ENCODE data around the gene SLC25A51. TPM values are rescaled to one million over a fixed set of nuclear protein-coding genes. Genes with fewer than 3 reads are reported as not detected.

The SLC25A51 gene
- total RNA-seq, 4 donors from 2014 or later, result 27.5 to 43.9 (median 35.8) TPM

- Histone ChIP-seq H3K36me3 (peaks cover 0 to 26% of the 10 kb centered on the region in 2 donors), H3K4me3 (no peak overlapping the region), H3K27ac (peak overlapping the region in 3 of 4 donors; percentile 72 to 76 (median 76)), H3K4me1 (peaks cover 0 to 37% (median 9%) of the 10 kb centered on the region in 3 donors), H3K9me3 (no peaks in the 10 kb centered on the region), H3K27me3 (no peaks in the 10 kb centered on the region)
- TF ChIP-seq POLR2A (IDR thresholded peaks at IDR 0.05), result no peak
- TF ChIP-seq, protein P1, sequence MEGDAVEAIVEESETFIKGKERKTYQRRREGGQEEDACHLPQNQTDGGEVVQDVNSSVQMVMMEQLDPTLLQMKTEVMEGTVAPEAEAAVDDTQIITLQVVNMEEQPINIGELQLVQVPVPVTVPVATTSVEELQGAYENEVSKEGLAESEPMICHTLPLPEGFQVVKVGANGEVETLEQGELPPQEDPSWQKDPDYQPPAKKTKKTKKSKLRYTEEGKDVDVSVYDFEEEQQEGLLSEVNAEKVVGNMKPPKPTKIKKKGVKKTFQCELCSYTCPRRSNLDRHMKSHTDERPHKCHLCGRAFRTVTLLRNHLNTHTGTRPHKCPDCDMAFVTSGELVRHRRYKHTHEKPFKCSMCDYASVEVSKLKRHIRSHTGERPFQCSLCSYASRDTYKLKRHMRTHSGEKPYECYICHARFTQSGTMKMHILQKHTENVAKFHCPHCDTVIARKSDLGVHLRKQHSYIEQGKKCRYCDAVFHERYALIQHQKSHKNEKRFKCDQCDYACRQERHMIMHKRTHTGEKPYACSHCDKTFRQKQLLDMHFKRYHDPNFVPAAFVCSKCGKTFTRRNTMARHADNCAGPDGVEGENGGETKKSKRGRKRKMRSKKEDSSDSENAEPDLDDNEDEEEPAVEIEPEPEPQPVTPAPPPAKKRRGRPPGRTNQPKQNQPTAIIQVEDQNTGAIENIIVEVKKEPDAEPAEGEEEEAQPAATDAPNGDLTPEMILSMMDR (IDR thresholded peaks at IDR 0.05), result no peak
- no peak for TF ChIP-seq EP300 (IDR thresholded peaks at IDR 0.05)
- TF ChIP-seq POLR2AphosphoS5 (IDR thresholded peaks at IDR 0.05), result no peak
- no peak for ATAC-seq
- WGBS, 2 donors (ENCODE audit: low coverage in 1 of 2), result 51 to 60% methylated on average over 1 to 3 of the region's 8 CpGs
These were observed 13.4 kb upstream of the SLC25A51 start for GRCh38 chr9:37917313-37917731.

DNA sequence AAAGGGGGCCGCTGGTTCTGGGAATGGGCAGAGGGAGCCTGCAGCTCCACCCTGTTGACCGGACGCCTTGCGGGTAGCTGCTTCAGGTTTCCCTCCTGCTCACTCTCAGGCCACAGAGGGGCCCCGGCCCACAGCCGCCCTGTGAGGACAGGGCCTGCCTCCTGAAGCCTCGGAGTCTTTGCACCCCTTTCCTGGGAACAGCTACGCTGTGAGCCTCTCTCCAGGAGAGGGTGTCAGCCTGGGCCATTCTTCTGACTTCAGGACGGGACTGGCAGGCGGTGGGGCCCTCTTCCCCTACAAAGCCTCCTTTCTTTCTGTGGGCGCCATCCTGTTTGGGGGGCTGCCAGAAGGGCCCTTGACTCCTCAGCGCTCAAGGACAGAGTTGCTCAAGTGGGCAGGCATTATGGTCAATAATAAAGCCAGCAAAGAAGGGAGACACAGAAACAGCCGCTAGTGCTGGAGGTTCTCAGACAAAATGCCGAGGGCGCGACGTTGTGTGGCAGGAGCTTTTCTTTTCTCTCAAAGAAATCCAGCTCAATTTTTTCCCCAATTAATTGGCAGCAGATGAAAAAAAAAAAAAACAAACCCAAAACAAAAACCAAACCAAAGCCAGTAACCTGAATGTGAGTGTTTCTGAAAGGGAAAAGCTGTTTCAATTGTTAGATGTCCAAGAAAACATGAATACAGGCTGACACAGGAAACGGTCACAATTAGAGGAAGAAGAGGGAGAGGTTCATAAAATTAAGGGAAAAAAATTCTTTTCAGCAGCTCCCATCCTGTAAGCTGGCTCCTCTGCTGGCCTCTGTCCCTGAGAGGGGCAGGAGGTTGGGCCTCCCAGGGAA, 12.8 kb upstream of the SLC25A51 start:
- no peak for TF ChIP-seq POLR2AphosphoS5 (IDR thresholded peaks at IDR 0.05)
- no peak for TF ChIP-seq EP300 (IDR thresholded peaks at IDR 0.05)
- Histone ChIP-seq H3K27ac (peak overlapping the region in 3 of 4 donors; percentile 72 to 76 (median 76)), H3K4me1 (peaks cover 0 to 37% (median 9%) of the 10 kb centered on the region in 3 donors), H3K9me3 (no peaks in the 10 kb centered on the region), H3K36me3 (peaks cover 0 to 26% of the 10 kb centered on the region in 2 donors), H3K27me3 (no peaks in the 10 kb centered on the region), H3K4me3 (no peak overlapping the region)
- WGBS, 2 donors (ENCODE audit: low coverage in 1 of 2), result 42 to 68% methylated on average over 4 of the region's 18 CpGs
- ATAC-seq, result peak; percentile 6

- peaks cover 0 to 26% of the 10 kb centered on the region in 2 donors for H3K36me3 ChIP-seq
- no peak overlapping the region for H3K4me3 ChIP-seq
- H3K4me1 ChIP-seq, result peaks cover 0 to 37% (median 9%) of the 10 kb centered on the region in 3 donors
- H3K27me3 ChIP-seq, result no peaks in the 10 kb centered on the region
- no peaks in the 10 kb centered on the region for H3K9me3 ChIP-seq
- ATAC-seq, result no peak
- 69 to 75% methylated on average over 4 to 7 of the region's 14 CpGs for WGBS, 2 donors (ENCODE audit: low coverage in 1 of 2)
- TF ChIP-seq, protein P1 (IDR thresholded peaks at IDR 0.05), result no peak
- TF ChIP-seq POLR2A (IDR thresholded peaks at IDR 0.05), result no peak
- TF ChIP-seq POLR2AphosphoS5 (IDR thresholded peaks at IDR 0.05), result no peak
- no peak for TF ChIP-seq EP300 (IDR thresholded peaks at IDR 0.05)
- peak overlapping the region in 3 of 4 donors; percentile 46 to 76 (median 72) for H3K27ac ChIP-seq
These were observed 12.1 kb upstream of the SLC25A51 start for GRCh38 chr9:37915911-37916470.

DNA sequence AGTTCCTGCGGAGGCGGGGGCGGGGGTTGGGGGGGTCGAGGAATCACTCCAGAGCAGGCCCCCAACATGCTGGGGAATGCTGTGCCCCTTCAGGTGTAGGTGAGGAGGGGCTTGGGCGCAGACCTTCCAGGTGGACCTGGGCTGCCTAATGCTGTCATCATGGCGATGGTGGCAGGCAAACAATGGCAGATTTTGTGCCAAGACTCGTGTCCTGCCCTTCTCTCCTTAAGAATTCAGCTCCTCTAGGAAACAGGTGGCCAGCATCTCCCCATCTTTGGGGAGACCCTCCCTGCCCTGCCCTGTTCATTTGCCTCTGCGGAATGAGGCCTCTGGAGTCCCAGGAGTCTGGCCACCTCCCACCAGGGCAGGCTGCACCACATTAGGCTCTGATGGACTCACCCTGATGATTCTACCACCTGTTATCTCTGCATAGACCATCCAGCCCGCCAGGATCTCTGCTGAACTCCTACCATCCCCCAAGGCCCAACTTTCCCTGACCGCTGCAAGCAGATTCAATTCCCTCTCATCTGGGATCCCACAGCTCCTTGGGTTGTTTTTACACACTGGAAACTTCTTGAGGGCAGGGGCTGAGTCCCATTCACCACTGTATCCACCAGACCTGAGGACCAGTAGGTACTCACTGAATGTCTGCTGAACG, 10.9 kb upstream of the SLC25A51 start:
- no peaks in the 10 kb centered on the region for H3K27me3 ChIP-seq
- H3K9me3 ChIP-seq, result no peaks in the 10 kb centered on the region
- H3K4me1 ChIP-seq, result peaks cover 0 to 37% (median 9%) of the 10 kb centered on the region in 3 donors
- H3K27ac ChIP-seq, result no peak overlapping the region
- H3K36me3 ChIP-seq, result peaks cover 0 to 26% of the 10 kb centered on the region in 2 donors
- whole genome bisulfite sequencing, 2 donors (ENCODE audit: low coverage in 1 of 2), result 75 to 100% methylated on average over 2 to 7 of the region's 11 CpGs
- TF ChIP-seq EP300 (IDR thresholded peaks at IDR 0.05), result no peak
- TF ChIP-seq, protein P1 (IDR thresholded peaks at IDR 0.05), result no peak
- no peak for TF ChIP-seq POLR2AphosphoS5 (IDR thresholded peaks at IDR 0.05)
- TF ChIP-seq POLR2A (IDR thresholded peaks at IDR 0.05), result no peak
- no peak overlapping the region for H3K4me3 ChIP-seq
- no peak for ATAC-seq

DNA sequence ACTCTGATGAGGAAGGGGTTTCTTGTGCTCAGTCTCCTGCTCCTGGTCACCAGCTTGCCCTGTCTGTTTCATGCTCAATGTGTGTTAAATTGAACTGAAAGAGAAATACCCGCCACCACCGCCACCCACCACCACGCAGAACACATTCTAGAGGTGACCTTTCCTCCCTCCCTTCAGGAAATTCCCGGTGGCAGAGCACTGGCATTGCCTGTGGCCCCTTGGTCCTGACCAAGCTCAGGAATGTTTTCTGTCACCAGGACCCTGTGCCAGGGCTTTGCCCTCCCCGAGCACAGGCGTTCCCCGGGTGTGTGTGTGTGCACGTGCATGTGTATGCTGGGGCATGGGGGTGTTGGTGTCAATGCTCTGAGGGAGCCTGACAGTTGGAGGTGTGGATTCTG, 10.2 kb upstream of the SLC25A51 start:
- Histone ChIP-seq H3K9me3 (no peaks in the 10 kb centered on the region), H3K4me1 (peaks cover 0 to 37% (median 9%) of the 10 kb centered on the region in 3 donors), H3K36me3 (peaks cover 0 to 19% of the 10 kb centered on the region in 2 donors), H3K27me3 (no peaks in the 10 kb centered on the region), H3K4me3 (no peak overlapping the region), H3K27ac (no peak overlapping the region)
- no peak for ATAC-seq
- TF ChIP-seq, protein P1 (IDR thresholded peaks at IDR 0.05), result no peak
- TF ChIP-seq POLR2AphosphoS5 (IDR thresholded peaks at IDR 0.05) (no peak), POLR2A (IDR thresholded peaks at IDR 0.05) (no peak), EP300 (IDR thresholded peaks at IDR 0.05) (no peak)
- no CpG with 5 or more reads among the region's 8 CpGs for WGBS, 2 donors (ENCODE audit: low coverage in 1 of 2)
